Melanocyte of skin (primary cell): ENCODE measurements around the gene ULBP3. TPM values are rescaled to one million over a fixed set of nuclear protein-coding genes. Genes with fewer than 3 reads are reported as not detected.

Experiments used
- total RNA-seq, 2 donors: library from RNA; depleted of rRNA; stranded (reverse); fragments of >200 nt; gene quantifications; 2 replicates each; pipeline ENCODE4 v1.2.3, GENCODE V29; 2012

The ULBP3 gene
- 1 to 10 TPM; 1.0 to 5.0 TPM for total RNA-seq

DNA sequence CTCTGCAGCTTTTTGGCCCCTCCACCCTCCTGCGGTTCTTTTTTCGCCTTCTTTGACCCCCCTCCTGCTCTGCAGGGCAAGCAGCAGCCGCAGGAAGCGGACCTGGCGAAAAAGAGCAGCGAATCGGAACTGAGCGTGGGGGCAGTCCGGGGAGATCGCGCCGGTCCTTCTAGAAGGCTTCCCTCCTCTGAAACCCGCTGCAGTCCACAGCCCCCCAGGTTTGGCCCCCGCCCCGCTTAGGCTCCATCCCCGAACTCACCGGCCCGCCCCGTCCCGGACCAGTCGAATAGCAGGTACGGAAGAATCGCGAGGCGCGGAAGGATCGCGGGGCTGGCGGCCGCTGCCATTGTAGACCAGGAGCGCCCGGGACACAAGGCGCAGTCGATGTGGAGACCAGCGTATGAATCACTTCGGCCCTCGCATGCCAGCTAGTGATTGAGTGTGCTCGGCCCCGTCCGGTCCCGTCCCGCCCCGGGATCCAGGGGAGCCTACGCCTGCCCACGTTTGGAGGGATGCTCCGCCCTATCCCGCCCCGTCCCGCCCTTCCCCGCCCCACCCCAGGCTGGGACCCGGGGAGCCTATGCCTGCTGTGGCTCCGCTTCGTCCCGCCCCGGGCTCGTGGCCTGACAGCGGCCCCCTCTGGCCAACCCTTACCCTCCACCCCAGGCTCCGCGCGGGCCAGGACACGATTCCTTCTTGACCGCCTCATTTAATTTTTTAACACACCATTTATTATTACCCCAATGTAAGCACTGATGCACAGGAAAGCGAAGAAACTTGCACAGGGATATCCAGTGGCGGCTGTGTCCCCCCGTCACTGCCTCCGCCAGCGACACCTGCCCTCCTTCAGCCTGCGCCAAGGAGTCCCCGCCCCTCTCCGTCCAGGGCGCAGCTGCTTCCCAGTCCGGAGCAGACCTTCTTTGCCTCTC, at the start of gene ULBP3:
ULBP3 (minus strand) TSS at position 402 of the 929 bp plus-strand sequence; CDS start at position 347, 55 bp downstream.

GRCh38 chr6:150025201-150025917, 43.6 kb downstream of the ULBP3 start, which contains the start of gene RAET1L:
Gene RAET1L, minus strand, starts transcription at chr6:150025532. Its CDS starts 61 bp downstream, at chr6:150025471.

Other genes with a start within 250 kb of the ULBP3 start
- 10 to 100 TPM; 32.0 to 40.3 TPM for gene LRP11, start 204.8 kb downstream of the ULBP3 start, total RNA-seq
- not detected for gene RAET1E, start 171.0 kb downstream of the ULBP3 start, total RNA-seq
- under 1 TPM in 1 of 2 donors, not detected in 1; 0.33 TPM for gene RAET1G, start 146.0 kb downstream of the ULBP3 start, total RNA-seq
- gene ULBP2, start 127.1 kb downstream of the ULBP3 start, total RNA-seq = 1 to 10 TPM in 1 of 2 donors, under 1 TPM in 1; 0.69 to 2.0 TPM
- gene ULBP1, start 105.2 kb downstream of the ULBP3 start, total RNA-seq = under 1 TPM in 1 of 2 donors, not detected in 1; under 0.01 TPM
- gene RAET1L, start 43.6 kb downstream of the ULBP3 start, total RNA-seq = not detected
- not detected for gene PPP1R14C, start 73.9 kb upstream of the ULBP3 start, total RNA-seq